IPS DF 4.7 (cell line): ENCODE results near the gene ENO2.

ENCODE experiments used
- DNase-seq: peaks from one replicate; pipeline ENCODE4 v3.0.0-alpha.2; 2013; ENCODE audit warnings: low spot score; ENCODE audit errors: extremely low read depth

The ENO2 gene

GRCh38 chr12:6912164-6912935 is 2.0 kb upstream of the ENO2 start:
- DNase-seq = no peak

DNA sequence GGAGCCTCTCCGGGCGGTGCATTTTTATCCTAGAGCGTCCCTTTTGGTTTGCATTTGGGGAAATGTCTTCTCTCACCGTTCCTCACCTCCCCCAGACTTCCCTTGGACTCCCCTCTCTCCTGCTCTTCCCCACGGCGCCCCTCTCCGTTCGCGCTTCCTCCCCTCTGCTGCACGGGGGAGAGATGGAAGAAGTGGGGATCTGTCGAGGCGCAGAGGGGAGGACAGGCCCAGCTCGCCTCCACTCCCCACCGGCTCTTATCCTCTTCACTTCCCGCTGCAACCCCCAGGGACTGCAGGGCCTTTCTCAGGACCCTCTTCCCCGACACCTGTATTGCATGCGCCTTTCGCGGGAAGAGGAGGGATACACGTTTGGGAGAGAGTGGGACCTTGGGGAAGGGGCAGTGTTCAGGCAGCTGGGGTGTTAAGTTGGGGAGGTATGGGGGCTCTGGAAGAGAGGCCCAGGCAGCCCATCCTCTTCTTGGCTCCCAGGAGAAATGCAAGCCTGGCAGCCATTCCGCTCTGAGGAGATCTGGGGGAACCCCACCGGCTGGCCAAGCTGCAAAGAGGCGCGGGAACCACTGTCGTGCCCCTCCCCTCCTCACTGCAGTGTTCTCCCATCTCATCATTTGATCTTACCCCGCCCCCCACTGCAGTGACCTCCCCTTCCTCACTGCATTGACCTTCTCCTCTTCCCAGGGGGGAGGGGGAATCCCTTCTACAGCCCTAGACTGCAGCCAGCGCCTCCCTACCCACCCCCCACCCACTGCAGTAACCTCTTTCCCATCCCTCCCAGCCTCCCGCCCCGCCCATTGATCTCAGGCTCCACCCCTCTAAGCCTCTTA is 788 bp downstream of the ENO2 start:
- DNase-seq = no peak

- no peak for DNase-seq
Measured at GRCh38 chr12:6915789-6916285, 1.5 kb downstream of the ENO2 start.

GRCh38 chr12:6916426-6917200 is 2.2 kb downstream of the ENO2 start:
- DNase-seq = no peak

- DNase-seq = no peak
Measured at GRCh38 chr12:6917491-6918231, 3.3 kb downstream of the ENO2 start.

GRCh38 chr12:6919588-6919987 is 5.2 kb downstream of the ENO2 start:
- no peak for DNase-seq

DNA sequence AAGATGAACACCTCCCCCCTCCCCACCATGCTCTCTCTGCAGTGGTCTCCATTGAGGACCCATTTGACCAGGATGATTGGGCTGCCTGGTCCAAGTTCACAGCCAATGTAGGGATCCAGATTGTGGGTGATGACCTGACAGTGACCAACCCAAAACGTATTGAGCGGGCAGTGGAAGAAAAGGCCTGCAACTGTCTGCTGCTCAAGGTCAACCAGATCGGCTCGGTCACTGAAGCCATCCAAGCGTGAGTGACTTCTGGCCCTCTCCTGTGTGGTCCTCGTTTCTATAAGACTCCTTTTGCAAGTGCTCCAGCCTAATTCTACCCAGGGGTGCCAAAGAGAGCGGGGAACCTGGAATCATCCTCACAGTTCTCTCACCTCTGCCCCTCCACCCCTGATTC is 7.2 kb downstream of the ENO2 start:
- no peak for DNase-seq

GRCh38 chr12:6921996-6922946 is 7.9 kb downstream of the ENO2 start:
- DNase-seq = no peak

- no peak for DNase-seq
Measured at GRCh38 chr12:6923003-6923732, 8.8 kb downstream of the ENO2 start.

GRCh38 chr12:6923851-6924250 is 9.5 kb downstream of the ENO2 start:
- no peak for DNase-seq

DNA sequence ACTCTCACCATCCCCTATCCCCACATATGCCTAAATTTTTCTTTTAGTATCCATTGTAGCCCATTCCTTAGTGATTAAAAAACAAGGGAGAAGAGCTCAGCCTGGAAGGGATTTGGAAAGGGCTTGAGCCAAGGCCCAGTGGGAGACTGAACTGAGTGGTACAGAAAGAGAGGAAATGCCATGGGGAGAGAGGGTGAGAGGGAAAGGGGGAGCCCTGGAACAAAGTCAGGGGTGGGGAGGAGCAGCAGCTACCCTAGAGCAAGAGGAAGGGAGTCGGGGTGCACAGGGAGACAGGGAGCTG is 10.8 kb downstream of the ENO2 start:
- no peak for DNase-seq

DNA sequence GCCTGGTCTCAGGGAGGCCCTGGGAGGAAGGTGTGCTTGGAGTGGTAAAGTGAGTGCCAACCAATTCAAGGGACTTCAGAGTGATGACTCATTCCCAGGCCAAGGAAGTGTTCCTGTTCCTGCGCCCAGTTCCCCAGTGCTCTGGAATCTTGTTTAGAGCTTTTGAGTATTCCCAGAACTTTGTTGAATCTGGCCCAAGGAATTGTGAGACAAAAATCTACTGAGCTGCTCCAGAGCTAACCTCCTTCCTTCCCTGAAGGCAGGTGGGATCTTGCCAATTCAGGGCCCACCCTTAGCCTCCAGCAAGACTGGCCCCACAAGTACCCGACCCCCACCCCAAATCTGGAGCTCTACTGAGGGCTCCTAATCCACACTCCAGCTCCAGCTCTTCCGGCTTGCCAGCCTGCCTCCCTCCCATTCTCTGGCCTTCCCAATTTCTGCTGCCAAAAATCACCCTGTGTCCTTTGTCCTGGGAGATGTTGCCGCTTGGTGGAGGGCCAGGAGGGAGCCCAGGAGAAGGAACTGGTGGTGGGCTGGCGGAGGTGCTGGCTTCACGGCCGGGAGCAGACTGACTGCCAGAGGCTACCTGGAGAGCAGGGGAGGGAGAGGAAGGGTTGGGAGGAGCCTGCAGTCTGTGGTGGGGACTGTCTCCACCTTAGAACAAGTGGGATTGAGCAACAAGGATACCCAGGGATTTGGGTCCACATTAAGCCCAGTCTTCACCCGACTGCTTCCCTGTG is 11.3 kb downstream of the ENO2 start:
- no peak for DNase-seq

- DNase-seq = no peak
Measured at GRCh38 chr12:6927379-6928021, 13.1 kb downstream of the ENO2 start, which contains the start of gene ATN1. Gene ATN1, plus strand, starts transcription at chr12:6927959. Its CDS starts 6,043 bp downstream, at chr12:6934002.

DNA sequence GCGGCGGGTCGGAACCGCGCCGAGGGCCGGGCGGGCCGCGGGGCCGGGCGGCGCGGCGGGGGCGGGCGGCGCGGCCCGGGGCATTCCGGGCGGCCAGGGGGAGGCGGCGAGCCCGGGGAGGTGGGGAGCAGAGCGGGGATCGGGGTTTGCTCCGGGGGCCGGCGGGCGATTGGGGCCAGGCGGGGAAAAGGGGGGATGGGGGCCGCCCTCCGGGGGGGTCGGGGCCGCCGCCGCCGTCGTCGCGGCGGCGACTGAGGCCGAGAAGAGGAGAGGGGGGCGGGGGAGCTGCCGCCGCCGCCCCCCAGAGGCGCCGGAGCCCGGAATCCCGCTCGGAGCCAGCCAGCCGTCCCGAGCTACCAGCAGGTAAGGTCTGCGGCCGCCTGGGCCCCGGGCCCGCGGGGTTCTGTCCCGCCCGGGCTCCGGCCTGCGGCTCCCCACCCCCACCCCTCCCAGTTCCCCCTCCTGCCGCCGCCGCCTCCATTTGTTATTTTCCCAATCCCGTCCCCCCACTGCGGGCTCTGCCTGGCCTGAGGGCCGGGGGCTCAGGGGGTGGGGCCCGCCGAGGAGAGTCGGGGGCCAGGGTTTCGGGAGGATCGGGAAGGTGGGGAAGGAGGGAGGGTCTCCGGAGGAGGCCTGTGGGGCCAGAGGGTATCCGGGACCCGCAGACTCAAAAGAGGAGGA is 13.8 kb downstream of the ENO2 start:
- no peak for DNase-seq

- no peak for DNase-seq
Measured at GRCh38 chr12:6928703-6929407, 14.5 kb downstream of the ENO2 start.

GRCh38 chr12:6929466-6930452 is 15.4 kb downstream of the ENO2 start:
- no peak for DNase-seq
